K562 (cell line): Measurements from ENCODE around the gene PHOSPHO1. TPM values are rescaled to one million over a fixed set of nuclear protein-coding genes. Genes with fewer than 3 reads are reported as not detected.

Experiments
- ARID2 ChIP-seq: fragments of 450-650 bp; IDR thresholded peaks from 2 replicates; pipeline ENCODE4 v1.6.1; 2017; ENCODE audit warnings: antibody characterized with exemption, mild to moderate bottlenecking
- ARNT ChIP-seq, 2 experiments: fragments of 450-650 bp; IDR thresholded peaks; 2 replicates each; pipeline ENCODE4 v1.6.1; 2016; ENCODE audit warnings: mild to moderate bottlenecking in 1 of 2
- BCOR ChIP-seq: fragments of 450-650 bp; IDR thresholded peaks from 2 replicates; pipeline ENCODE4 v1.6.1; 2016
- BRF1 ChIP-seq: IDR thresholded peaks from 3 replicates; pipeline ENCODE4 v1.6.1; 2011; ENCODE audit warnings: borderline replicate concordance, mild to moderate bottlenecking; ENCODE audit not compliant: insufficient read length; ENCODE audit errors: extremely low read depth
- CBX3 ChIP-seq, 2 experiments: IDR thresholded peaks; 1 replicate in 1 of 2; 2 replicates in 1 of 2; pipeline ENCODE4 v1.6.1; 2012; ENCODE audit warnings: inconsistent platforms in 2 of 2, low read length in 2 of 2, borderline replicate concordance in 1 of 2, control low read depth in 1 of 2
- CEBPZ ChIP-seq: fragments of 150-350 bp; IDR thresholded peaks from 2 replicates; pipeline ENCODE4 v1.6.1; 2014; ENCODE audit warnings: low read depth, mild to moderate bottlenecking, low read length, borderline replicate concordance
- ELF2 ChIP-seq: fragments of 250-450 bp; sonication (Bioruptor Pico); IDR thresholded peaks from 2 replicates; pipeline ENCODE4 v1.5.0; 2021; ENCODE audit warnings: mild to moderate bottlenecking
- GTF2A2 ChIP-seq: IDR thresholded peaks from 2 replicates; pipeline ENCODE4 v1.6.1; 2016; ENCODE audit warnings: mild to moderate bottlenecking, missing genetic modification characterization, missing compliant biosample characterization
- HMG20B ChIP-seq: fragments of 250-450 bp; sonication (Bioruptor Pico); IDR thresholded peaks from 2 replicates; pipeline ENCODE4 v1.5.0; 2021; ENCODE audit warnings: mild to moderate bottlenecking
- HNRNPLL ChIP-seq: fragments of 200-400 bp; formaldehyde crosslinking; IDR thresholded peaks from 2 replicates; pipeline ENCODE4 v1.6.1; 2017; ENCODE audit warnings: low read length, low read depth, mild to moderate bottlenecking; ENCODE audit not compliant: poor library complexity, severe bottlenecking
- IFI16 ChIP-seq: fragments of 250-450 bp; sonication (Bioruptor Pico); IDR thresholded peaks from 2 replicates; pipeline ENCODE4 v2.1.2; 2022; ENCODE audit warnings: mild to moderate bottlenecking, inconsistent platforms
- MAFF ChIP-seq: IDR thresholded peaks from 2 replicates; pipeline ENCODE4 v1.6.1; 2012; ENCODE audit warnings: low read length, improper control_type of control experiment
- MED1 ChIP-seq: sonication (generic); formaldehyde crosslinking; IDR thresholded peaks from 2 replicates; pipeline ENCODE4 v1.8.1; 2023; ENCODE audit warnings: missing genetic modification reagents, borderline replicate concordance
- MTA2 ChIP-seq: fragments of 450-650 bp; IDR thresholded peaks from 2 replicates; pipeline ENCODE4 v1.6.1; 2016; ENCODE audit warnings: low read depth
- NFRKB ChIP-seq: fragments of 450-650 bp; IDR thresholded peaks from 2 replicates; pipeline ENCODE4 v1.6.1; 2016; ENCODE audit warnings: low read depth
- PCBP2 ChIP-seq: fragments of 200-400 bp; formaldehyde crosslinking; IDR thresholded peaks from 2 replicates; pipeline ENCODE4 v1.6.1; 2018; ENCODE audit warnings: low read length, low read depth, mild to moderate bottlenecking, moderate library complexity; ENCODE audit not compliant: poor library complexity, severe bottlenecking
- POLR2AphosphoS2 ChIP-seq: IDR thresholded peaks from 2 replicates; pipeline ENCODE4 v1.6.1; 2012; ENCODE audit warnings: low read length, improper control_type of control experiment
- SMARCA4 ChIP-seq: fragments of 450-650 bp; IDR thresholded peaks from 2 replicates; pipeline ENCODE4 v1.6.1; 2016
- SP2 ChIP-seq: IDR thresholded peaks from 2 replicates; pipeline ENCODE4 v1.6.1; 2011; ENCODE audit warnings: mild to moderate bottlenecking, low read depth, low read length, moderate library complexity; ENCODE audit not compliant: poor library complexity, severe bottlenecking; ENCODE audit errors: extremely low read depth
- SRSF1 ChIP-seq: fragments of 200-400 bp; formaldehyde crosslinking; IDR thresholded peaks from 2 replicates; pipeline ENCODE4 v1.6.1; 2017; ENCODE audit warnings: mild to moderate bottlenecking, low read depth, low read length, moderate library complexity
- ZNF57 ChIP-seq: fragments of 450-650 bp; formaldehyde crosslinking; IDR thresholded peaks from 2 replicates; pipeline ENCODE4 v1.4.0; 2020; ENCODE audit warnings: mild to moderate bottlenecking, moderate library complexity
- polyA plus RNA-seq, 8 experiments: library from polyadenylated mRNA; depleted of rRNA in 4 of 8; stranded (reverse) in 5 of 8; unstranded in 3 of 8; fragments of >200 nt; fragmentation: Nextera tagmentation in 2 of 8; fragmentation: Illumina TruSeq in 1 of 8; extraction: Ambion mirVana in 2 of 8; extraction: Trizol in 1 of 8; gene quantifications; 2 replicates each; pipeline versions ENCODE4 v1.2.1 to v1.2.3, GENCODE V29; 2011 to 2014; ENCODE audit warnings: inconsistent platforms in 1 of 8, missing spikeins in 1 of 8
- total RNA-seq, 7 experiments: library from RNA; depleted of rRNA in 6 of 7; stranded (reverse); fragments of >200 nt in 6 of 7; fragmentation: Illumina TruSeq in 2 of 7; extraction: Trizol in 2 of 7; gene quantifications; 2 replicates each; pipeline versions ENCODE4 v1.2.1 to v1.2.3, GENCODE V29; 2011 to 2021; ENCODE audit warnings: low replicate concordance in 1 of 7
- TF ChIP-seq, protein P1 (sequence below): IDR thresholded peaks from 2 replicates; pipeline ENCODE4 v1.6.1; 2014; ENCODE audit warnings: antibody characterized with exemption
- TF ChIP-seq, protein P2 (sequence below): sonication (generic); formaldehyde crosslinking; IDR thresholded peaks from 2 replicates; pipeline ENCODE4 v1.8.1; 2023; ENCODE audit warnings: mild to moderate bottlenecking, missing genetic modification reagents

Gene PHOSPHO1
- total and polyA plus RNA-seq, 9 of the 15 experiments (the other 6 are each of a cell fraction or from before 2014, with no cell fraction given): 0.06 to 0.07 TPM; not detected in 7

DNA sequence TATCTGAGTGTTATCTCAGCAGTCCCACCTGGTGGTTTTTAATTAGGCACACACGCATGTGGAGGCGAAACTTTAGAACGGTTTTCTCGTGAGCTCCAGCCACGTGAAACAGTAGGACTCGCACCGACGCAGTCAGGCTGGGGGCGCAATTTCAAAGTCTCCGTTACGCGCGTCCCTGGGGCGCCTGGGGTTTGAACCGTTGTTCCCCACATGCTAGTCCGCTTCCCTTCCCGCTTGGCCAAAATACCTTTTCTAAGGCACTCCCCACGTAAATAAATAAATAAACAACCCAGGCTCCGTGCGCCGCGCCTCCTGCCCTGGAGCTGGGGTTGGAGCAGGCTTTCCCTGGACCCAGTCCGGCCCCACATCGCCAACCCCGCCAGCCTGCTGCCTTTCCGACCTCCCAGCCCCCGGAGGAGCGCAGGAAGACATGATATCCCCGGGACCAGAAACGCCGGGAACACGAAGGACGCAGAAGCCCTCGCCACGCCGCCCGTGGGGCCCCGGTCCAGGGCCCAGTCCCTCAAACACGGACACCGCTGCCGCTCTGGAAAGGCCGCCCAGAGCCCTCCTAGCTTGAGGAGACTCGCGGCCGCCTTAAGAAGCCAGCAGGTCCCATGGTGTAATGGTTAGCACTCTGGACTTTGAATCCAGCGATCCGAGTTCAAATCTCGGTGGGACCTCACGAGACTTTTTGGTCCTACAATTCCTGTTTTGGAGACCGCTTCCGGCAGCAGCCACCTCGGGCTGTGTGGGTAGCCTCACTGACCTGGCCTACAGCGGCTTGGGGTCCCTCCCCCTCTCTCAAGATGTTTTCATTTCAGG lies 38.5 kb downstream of the PHOSPHO1 start (continued):
- TF ChIP-seq, protein P1, sequence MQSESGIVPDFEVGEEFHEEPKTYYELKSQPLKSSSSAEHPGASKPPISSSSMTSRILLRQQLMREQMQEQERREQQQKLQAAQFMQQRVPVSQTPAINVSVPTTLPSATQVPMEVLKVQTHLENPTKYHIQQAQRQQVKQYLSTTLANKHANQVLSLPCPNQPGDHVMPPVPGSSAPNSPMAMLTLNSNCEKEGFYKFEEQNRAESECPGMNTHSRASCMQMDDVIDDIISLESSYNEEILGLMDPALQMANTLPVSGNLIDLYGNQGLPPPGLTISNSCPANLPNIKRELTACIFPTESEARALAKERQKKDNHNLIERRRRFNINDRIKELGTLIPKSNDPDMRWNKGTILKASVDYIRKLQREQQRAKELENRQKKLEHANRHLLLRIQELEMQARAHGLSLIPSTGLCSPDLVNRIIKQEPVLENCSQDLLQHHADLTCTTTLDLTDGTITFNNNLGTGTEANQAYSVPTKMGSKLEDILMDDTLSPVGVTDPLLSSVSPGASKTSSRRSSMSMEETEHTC: peak; percentile 77
- TF ChIP-seq CEBPZ (0 out of 2 replicates have a peak, but pooled peaks have one; percentile 13), HMG20B (CRISPR knock-in tag) (no peak), NFRKB (peak; percentile 68; the same call in 1 of the 2 replicates), BRF1 (peak; percentile 89), CBX3 (IDR thresholded peaks at IDR 0.05; ENCODE audit: borderline replicate concordance in 1 of 2, low read length in 2 of 2) (peak in 1 of 2 experiments; percentile 94; a peak in 2 of 3 replicates), MTA2 (peak; percentile 35; the same call in 1 of the 2 replicates), PCBP2 (no peak), BCOR (peak; percentile 16), POLR2AphosphoS2 (no peak), ARNT (IDR thresholded peaks at IDR 0.05) (peak; percentile 45 to 67; a peak in 2 of 4 replicates), GTF2A2 (no peak), ZNF57 (CRISPR knock-in tag) (no peak), MED1 (no peak), ARID2 (peak; percentile 70; the same call in 1 of the 2 replicates), SP2 (no peak), SRSF1 (no peak), HNRNPLL (peak; percentile 78), ELF2 (CRISPR knock-in tag) (no peak), IFI16 (CRISPR knock-in tag) (no peak), SMARCA4 (peak; percentile 94), MAFF (no peak)
- TF ChIP-seq, protein P2, sequence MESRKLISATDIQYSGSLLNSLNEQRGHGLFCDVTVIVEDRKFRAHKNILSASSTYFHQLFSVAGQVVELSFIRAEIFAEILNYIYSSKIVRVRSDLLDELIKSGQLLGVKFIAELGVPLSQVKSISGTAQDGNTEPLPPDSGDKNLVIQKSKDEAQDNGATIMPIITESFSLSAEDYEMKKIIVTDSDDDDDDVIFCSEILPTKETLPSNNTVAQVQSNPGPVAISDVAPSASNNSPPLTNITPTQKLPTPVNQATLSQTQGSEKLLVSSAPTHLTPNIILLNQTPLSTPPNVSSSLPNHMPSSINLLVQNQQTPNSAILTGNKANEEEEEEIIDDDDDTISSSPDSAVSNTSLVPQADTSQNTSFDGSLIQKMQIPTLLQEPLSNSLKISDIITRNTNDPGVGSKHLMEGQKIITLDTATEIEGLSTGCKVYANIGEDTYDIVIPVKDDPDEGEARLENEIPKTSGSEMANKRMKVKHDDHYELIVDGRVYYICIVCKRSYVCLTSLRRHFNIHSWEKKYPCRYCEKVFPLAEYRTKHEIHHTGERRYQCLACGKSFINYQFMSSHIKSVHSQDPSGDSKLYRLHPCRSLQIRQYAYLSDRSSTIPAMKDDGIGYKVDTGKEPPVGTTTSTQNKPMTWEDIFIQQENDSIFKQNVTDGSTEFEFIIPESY: peak; percentile 60
